Adipocyte (in vitro differentiated cells): ENCODE data around the gene FGF14.
"Not testable (repeated sequence)": the region's sequence is repeated elsewhere in the genome, so short reads cannot be mapped to it uniquely, and the experiment has no call there.

ENCODE experiments used
- DNase-seq: peaks from one replicate; pipeline ENCODE4 v3.0.0-alpha.2; 2015; ENCODE audit warnings: low read depth
- H3K27me3 ChIP-seq: replicated peaks from 2 replicates; pipeline ENCODE4 v1.7.0; 2013; ENCODE audit warnings: mild to moderate bottlenecking, low read length, moderate library complexity; ENCODE audit not compliant: control insufficient read depth, insufficient read depth
- H3K36me3 ChIP-seq: 2 replicates; pipeline ENCODE4 v1.7.0; 2013; ENCODE audit warnings: low read length, mild to moderate bottlenecking, moderate library complexity; ENCODE audit not compliant: control insufficient read depth, insufficient read depth, severe bottlenecking
- H3K4me1 ChIP-seq: 2 replicates; pipeline ENCODE4 v1.7.0; 2013; ENCODE audit warnings: mild to moderate bottlenecking, low read length, moderate library complexity; ENCODE audit not compliant: control insufficient read depth, insufficient read depth
- H3K4me3 ChIP-seq: 2 replicates; pipeline ENCODE4 v1.7.0; 2013; ENCODE audit warnings: mild to moderate bottlenecking, low read length, moderate library complexity
- H3K9ac ChIP-seq: 2 replicates; pipeline ENCODE4 v1.7.0; 2013; ENCODE audit warnings: mild to moderate bottlenecking, low read length, moderate library complexity
- H3K9me3 ChIP-seq: 2 replicates; pipeline ENCODE4 v1.7.0; 2013; ENCODE audit warnings: mild to moderate bottlenecking, low read length, moderate library complexity; ENCODE audit not compliant: control insufficient read depth

Gene FGF14

GRCh38 chr13:101845245-101846020, 556.4 kb downstream of the FGF14 start:
- Histone ChIP-seq H3K4me1 (peaks cover 8% of the 10 kb centered on the region), H3K9ac (no peak overlapping the region), H3K36me3 (no peaks in the 10 kb centered on the region), H3K9me3 (no peaks in the 10 kb centered on the region), H3K4me3 (no peak overlapping the region), H3K27me3 (no peaks in the 10 kb centered on the region)
- no peak for DNase-seq

DNA sequence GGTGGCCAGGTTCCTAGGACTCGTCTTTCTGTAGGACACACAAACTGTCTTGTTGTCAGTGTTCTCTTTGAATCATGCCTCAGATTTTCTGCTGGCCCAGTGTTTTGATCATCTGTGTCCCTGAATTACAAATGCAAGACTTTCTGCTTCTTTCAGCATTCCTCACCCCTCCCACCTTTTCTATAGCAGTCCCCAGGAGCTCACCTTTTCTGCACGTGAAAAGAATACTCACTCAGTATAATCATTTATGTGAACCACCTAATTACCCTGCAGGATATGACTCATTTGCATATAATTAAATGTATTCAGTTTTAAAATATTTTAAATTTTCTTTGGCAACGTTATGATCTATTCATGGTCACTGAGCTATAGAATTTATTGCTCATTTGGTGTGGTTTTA, 560.1 kb downstream of the FGF14 start:
- no peak for DNase-seq
- Histone ChIP-seq H3K36me3 (no peaks in the 10 kb centered on the region), H3K9ac (no peak overlapping the region), H3K27me3 (no peaks in the 10 kb centered on the region), H3K9me3 (no peaks in the 10 kb centered on the region), H3K4me1 (peaks cover 8% of the 10 kb centered on the region), H3K4me3 (no peak overlapping the region)

DNA sequence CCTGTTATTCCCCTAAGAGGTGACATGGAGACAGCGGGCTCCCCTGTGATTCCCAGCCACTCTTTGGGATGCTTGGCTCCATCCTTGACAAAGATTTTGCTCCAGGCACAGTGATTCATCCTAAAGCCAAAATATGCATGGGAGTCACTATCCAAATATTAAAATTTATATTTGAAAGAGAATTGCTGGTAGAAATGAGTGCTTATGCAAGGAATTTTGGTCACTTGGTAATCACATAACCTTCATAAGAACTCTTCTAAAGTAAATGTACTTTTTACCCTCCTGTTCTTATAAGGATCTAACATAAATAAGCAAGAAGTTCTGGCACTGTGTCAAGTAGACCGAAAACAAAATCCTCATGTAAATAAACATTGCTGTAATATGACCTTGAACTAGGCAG, 563.5 kb downstream of the FGF14 start:
- H3K4me3 ChIP-seq: no peak overlapping the region
- no peaks in the 10 kb centered on the region for H3K36me3 ChIP-seq

GRCh38 chr13:101837778-101838177, 564.1 kb downstream of the FGF14 start:
- DNase-seq, H3K4me1 ChIP-seq, H3K9me3 ChIP-seq, H3K36me3 ChIP-seq, H3K4me3 ChIP-seq, H3K27me3 ChIP-seq, H3K9ac ChIP-seq: not testable (repeated sequence)

More for the DNA sequence above, 563.5 kb downstream of the FGF14 start:
- peak; percentile 79 for DNase-seq
- H3K9me3 ChIP-seq: no peaks in the 10 kb centered on the region
- no peaks in the 10 kb centered on the region for H3K27me3 ChIP-seq
- no peaks in the 10 kb centered on the region for H3K4me1 ChIP-seq
- H3K9ac ChIP-seq: no peak overlapping the region

DNA sequence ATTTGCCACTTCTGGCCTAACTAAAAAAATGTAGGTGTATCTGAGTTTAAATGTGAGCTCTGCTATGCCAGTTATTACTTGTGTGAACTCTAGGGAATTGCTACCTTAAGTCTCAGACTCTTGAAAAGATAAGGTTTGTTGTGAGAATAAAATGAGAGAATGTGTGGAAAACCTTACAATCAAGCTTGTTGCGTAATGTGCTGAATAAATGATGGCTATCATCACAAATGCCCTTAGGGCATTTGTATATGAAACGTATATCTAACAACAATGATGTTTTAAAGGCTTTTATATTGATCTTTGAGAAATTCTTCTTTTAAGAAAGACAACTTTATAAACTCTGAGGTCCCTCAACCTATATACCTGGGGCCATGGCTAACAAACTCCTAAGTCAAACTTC, 564.6 kb downstream of the FGF14 start:
- H3K36me3 ChIP-seq: no peaks in the 10 kb centered on the region
- no peaks in the 10 kb centered on the region for H3K4me1 ChIP-seq
- H3K9ac ChIP-seq: no peak overlapping the region
- no peaks in the 10 kb centered on the region for H3K27me3 ChIP-seq
- peak; percentile 9 for DNase-seq
- H3K9me3 ChIP-seq: peaks cover under 1% of the 10 kb centered on the region
- H3K4me3 ChIP-seq: no peak overlapping the region

DNA sequence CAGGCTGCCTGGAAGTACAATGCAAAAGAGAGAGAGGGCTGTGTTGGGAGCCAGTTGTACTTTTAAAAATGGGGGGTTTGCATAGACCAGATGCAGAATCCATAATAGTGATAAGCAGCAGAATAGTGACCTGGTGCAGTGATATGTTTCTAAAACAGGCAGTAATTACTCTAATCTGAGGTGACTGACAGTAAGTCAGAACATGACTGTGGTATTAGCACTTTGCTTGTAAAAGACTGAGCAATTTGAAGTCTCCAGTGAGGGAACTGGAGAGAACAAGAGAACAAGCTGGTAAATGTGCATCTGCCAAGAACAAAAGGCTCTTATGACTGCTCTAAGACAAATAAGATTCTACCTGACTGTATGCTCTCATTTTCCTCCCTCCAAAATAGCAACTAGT, 565.9 kb downstream of the FGF14 start:
- Histone ChIP-seq H3K9ac (no peak overlapping the region), H3K36me3 (no peaks in the 10 kb centered on the region), H3K4me3 (no peak overlapping the region), H3K27me3 (no peaks in the 10 kb centered on the region), H3K9me3 (peaks cover 5% of the 10 kb centered on the region), H3K4me1 (no peaks in the 10 kb centered on the region)
- DNase-seq: no peak

DNA sequence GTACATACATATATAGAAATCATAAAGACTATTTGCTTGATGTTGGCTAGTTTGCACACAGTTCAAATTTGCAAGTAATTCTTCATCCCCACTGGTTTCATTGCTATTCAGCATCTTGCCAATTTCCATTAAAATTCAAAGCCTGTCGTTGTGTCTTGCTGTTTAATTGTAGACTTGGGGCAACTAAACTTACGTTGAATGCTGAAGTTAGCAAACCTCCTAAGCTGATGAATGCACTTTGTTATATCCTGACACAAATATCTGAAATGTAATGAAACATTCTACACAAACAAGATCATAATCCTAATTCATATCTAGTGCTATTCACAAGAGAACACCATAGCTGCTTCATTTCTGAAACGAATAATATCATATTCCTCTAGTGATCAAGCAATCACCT, 568.2 kb downstream of the FGF14 start:
- H3K4me1 ChIP-seq: peaks cover 12% of the 10 kb centered on the region
- no peak overlapping the region for H3K9ac ChIP-seq
- DNase-seq: no peak
- H3K36me3 ChIP-seq: no peaks in the 10 kb centered on the region
- no peak overlapping the region for H3K4me3 ChIP-seq
- H3K9me3 ChIP-seq: peaks cover 10% of the 10 kb centered on the region
- no peaks in the 10 kb centered on the region for H3K27me3 ChIP-seq

DNA sequence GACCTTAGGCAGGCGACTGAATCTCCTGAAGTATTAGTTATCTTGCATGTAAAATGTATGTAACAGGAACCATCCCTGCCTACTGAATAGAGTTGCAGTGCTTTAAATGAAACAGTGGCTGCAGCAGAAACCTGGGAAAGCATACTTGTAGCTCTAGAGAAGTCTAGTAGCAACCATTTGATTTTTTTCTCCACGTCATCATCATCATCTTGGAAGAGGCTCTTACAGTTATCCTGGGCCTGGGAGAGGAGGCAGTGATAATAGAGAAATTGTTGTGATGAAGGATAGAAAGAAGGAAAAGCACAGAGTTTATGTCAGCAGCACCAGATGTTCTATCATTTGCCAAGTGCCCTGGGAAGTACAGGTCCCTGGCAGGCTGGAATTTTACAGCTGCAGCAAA, 571.8 kb downstream of the FGF14 start:
- H3K4me1 ChIP-seq: peaks cover 15% of the 10 kb centered on the region
- H3K9ac ChIP-seq: no peak overlapping the region
- H3K27me3 ChIP-seq: no peaks in the 10 kb centered on the region
- no peak for DNase-seq
- no peaks in the 10 kb centered on the region for H3K36me3 ChIP-seq
- peaks cover 10% of the 10 kb centered on the region for H3K9me3 ChIP-seq
- no peak overlapping the region for H3K4me3 ChIP-seq

DNA sequence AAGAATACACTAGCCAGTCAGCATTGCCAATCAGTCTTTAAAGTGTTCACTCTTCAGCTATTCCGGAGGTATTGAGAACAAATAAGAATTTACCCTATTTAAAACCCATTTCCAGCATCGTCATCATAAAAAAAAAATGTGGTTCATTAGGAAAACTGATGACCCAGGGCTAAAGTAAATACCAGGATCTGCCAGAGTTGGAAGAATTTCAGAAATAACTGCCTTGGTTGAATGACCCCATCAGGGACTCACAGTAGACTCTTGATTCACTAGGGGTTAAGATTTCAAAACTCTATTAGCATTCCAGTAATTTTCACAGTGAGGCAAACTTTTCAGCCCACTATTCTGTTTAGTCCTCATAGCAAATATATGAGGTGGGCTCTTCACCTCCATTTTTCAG, 572.4 kb downstream of the FGF14 start:
- H3K9ac ChIP-seq: no peak overlapping the region
- no peak for DNase-seq
- no peaks in the 10 kb centered on the region for H3K27me3 ChIP-seq
- H3K4me1 ChIP-seq: peaks cover 15% of the 10 kb centered on the region
- peaks cover 10% of the 10 kb centered on the region for H3K9me3 ChIP-seq
- no peak overlapping the region for H3K4me3 ChIP-seq
- H3K36me3 ChIP-seq: no peaks in the 10 kb centered on the region

- DNase-seq: no peak
- H3K27me3 ChIP-seq: no peaks in the 10 kb centered on the region
- peaks cover 15% of the 10 kb centered on the region for H3K4me1 ChIP-seq
- peaks cover 10% of the 10 kb centered on the region for H3K9me3 ChIP-seq
- H3K4me3 ChIP-seq: no peak overlapping the region
- H3K36me3 ChIP-seq: no peaks in the 10 kb centered on the region
- no peak overlapping the region for H3K9ac ChIP-seq
Observed at GRCh38 chr13:101828119-101828518, 573.7 kb downstream of the FGF14 start.

- H3K4me3 ChIP-seq: no peak overlapping the region
- no peak for DNase-seq
- H3K27me3 ChIP-seq: no peaks in the 10 kb centered on the region
- H3K9me3 ChIP-seq: no peaks in the 10 kb centered on the region
- H3K9ac ChIP-seq: no peak overlapping the region
- H3K4me1 ChIP-seq: no peaks in the 10 kb centered on the region
- no peaks in the 10 kb centered on the region for H3K36me3 ChIP-seq
Observed at GRCh38 chr13:101817898-101818297, 584.0 kb downstream of the FGF14 start.

DNA sequence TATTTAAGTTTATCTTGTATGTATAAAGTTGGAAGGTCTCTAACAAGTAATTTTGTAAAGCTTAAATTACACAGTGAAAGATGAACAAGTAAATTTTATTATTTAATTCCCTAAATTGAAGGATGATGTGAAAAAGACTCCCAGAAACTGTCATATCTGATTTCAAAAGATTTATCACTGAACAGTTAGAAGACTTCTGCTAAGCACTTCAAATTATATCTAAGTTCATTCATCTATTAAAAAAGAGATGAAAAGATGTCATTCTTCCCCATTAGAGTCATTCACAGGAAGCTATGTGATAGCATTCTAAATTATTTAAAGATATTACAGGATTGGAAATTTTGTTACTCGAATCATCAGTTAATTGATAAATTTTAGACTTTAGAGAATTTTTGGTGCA, 590.0 kb downstream of the FGF14 start:
- no peaks in the 10 kb centered on the region for H3K36me3 ChIP-seq
- H3K4me3 ChIP-seq: no peak overlapping the region
- H3K9ac ChIP-seq: no peak overlapping the region
- H3K4me1 ChIP-seq: no peaks in the 10 kb centered on the region
- DNase-seq: no peak
- no peaks in the 10 kb centered on the region for H3K9me3 ChIP-seq
- no peaks in the 10 kb centered on the region for H3K27me3 ChIP-seq
